Right lobe of liver (tissue), 4 donors: Measurements from ENCODE around the gene USF2.

Source experiments
- CTCF ChIP-seq, 4 donors: fragments of 200-600 bp in 3 of 4; fragments of 450-650 bp in 1 of 4; IDR thresholded peaks; one replicate each; pipeline versions ENCODE4 v1.5.1 to v1.8.0; 2016 to 2022; ENCODE audit warnings: antibody characterized with exemption in 4 of 4, mild to moderate bottlenecking in 2 of 4
- POLR2A ChIP-seq: fragments of 450-650 bp; IDR thresholded peaks from one replicate; pipeline ENCODE4 v1.6.1; 2017; ENCODE audit warnings: antibody characterized with exemption, mild to moderate bottlenecking
- donor health status: DM: no; HTN: no; CAD: no.
- donor health status: DM: no; HTN: no; CAD: no.
- donor health status: DM: no; HTN: yes; CAD: no.

DNA sequence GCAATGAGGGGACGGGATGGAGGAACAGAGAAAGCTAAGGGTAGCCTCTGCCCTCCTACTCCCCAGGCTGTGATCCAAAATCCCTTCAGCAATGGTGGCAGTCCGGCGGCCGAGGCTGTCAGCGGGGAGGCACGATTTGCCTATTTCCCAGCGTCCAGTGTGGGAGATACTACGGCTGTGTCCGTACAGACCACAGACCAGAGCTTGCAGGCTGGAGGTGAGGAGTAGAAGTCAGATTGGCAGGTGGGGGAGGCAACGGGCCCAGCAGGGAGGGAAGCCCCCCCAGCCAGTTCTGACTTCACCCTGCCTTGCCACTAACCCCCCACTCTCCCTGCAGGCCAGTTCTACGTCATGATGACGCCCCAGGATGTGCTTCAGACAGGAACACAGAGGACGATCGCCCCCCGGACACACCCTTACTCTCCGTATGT is 1.6 kb downstream of the USF2 start:
- TF ChIP-seq CTCF (IDR thresholded peaks at IDR 0.05) = no peak
- no peak for TF ChIP-seq POLR2A
